Adipose tissue (tissue), 3 donors: Measurements from ENCODE around the gene FOXJ3. TPM values are rescaled to one million over a fixed set of nuclear protein-coding genes. Genes with fewer than 3 reads are reported as not detected.

Experiments
- H3K27ac ChIP-seq: one replicate; pipeline ENCODE4 v1.5.1; 2013; ENCODE audit warnings: low read depth, low read length
- WGBS, 3 donors: extraction: QIAGEN DNeasy Blood & Tissue Kit; methylation state at CpG; one replicate each; pipeline ENCODE4 v1.1.7; 2013; 5-methylcytosine and 5-hydroxymethylcytosine counted together
- polyA plus RNA-seq, 3 donors: library from polyadenylated mRNA; stranded (reverse); fragments of 200-250 nt; gene quantifications; one replicate each; pipeline ENCODE4 v1.2.3, GENCODE V29; 2013
- donor health status: healthy with polysubstance abuse.
- donor health status: Bipolar disorder and iron deficiency.
- donor health status: healthy.

The FOXJ3 gene
- polyA plus RNA-seq, 3 donors: 8.4 to 17.5 (median 13.0) TPM

GRCh38 chr1:42144711-42145388 is 190.2 kb downstream of the FOXJ3 start:
- no peak overlapping the region for H3K27ac ChIP-seq
- WGBS, 3 donors: 74 to 79% (median 78%) methylated on average over 12 of the region's 12 CpGs

GRCh38 chr1:42143896-42144710 is 190.9 kb downstream of the FOXJ3 start:
- WGBS, 3 donors: 52 to 56% (median 53%) methylated on average over 13 of the region's 13 CpGs
- no peak overlapping the region for H3K27ac ChIP-seq

GRCh38 chr1:42142894-42143675 is 191.9 kb downstream of the FOXJ3 start:
- WGBS, 3 donors: 41 to 44% (median 43%) methylated on average over 4 of the region's 4 CpGs
- H3K27ac ChIP-seq: no peak overlapping the region

- 70 to 83% (median 71%) methylated on average over 5 of the region's 5 CpGs for WGBS, 3 donors
- H3K27ac ChIP-seq: no peak overlapping the region
These were observed 193.1 kb downstream of the FOXJ3 start for GRCh38 chr1:42141978-42142377.

GRCh38 chr1:42140191-42140590 is 194.8 kb downstream of the FOXJ3 start:
- 88 to 98% (median 92%) methylated on average over 2 of the region's 2 CpGs for WGBS, 3 donors
- H3K27ac ChIP-seq: no peak overlapping the region

- WGBS, 3 donors: 90 to 95% (median 95%) methylated on average over 3 of the region's 3 CpGs
These were observed 195.6 kb downstream of the FOXJ3 start for GRCh38 chr1:42139444-42139843.

GRCh38 chr1:42138586-42138985 is 196.4 kb downstream of the FOXJ3 start:
- 89 to 96% (median 94%) methylated on average over 4 of the region's 4 CpGs for WGBS, 3 donors
- no peak overlapping the region for H3K27ac ChIP-seq

More at GRCh38 chr1:42139444-42139843, 195.6 kb downstream of the FOXJ3 start:
- no peak overlapping the region for H3K27ac ChIP-seq

- H3K27ac ChIP-seq: no peak overlapping the region
- WGBS, 3 donors: 76 to 82% (median 80%) methylated on average over 10 of the region's 10 CpGs
These were observed 197.3 kb downstream of the FOXJ3 start for GRCh38 chr1:42137766-42138165.

GRCh38 chr1:42136466-42136865 is 198.6 kb downstream of the FOXJ3 start:
- no peak overlapping the region for H3K27ac ChIP-seq

GRCh38 chr1:42135426-42135825 is 199.6 kb downstream of the FOXJ3 start:
- no peak overlapping the region for H3K27ac ChIP-seq
- 35 to 49% (median 40%) methylated on average over 3 of the region's 3 CpGs for WGBS, 3 donors

GRCh38 chr1:42133809-42134526 is 201.1 kb downstream of the FOXJ3 start:
- H3K27ac ChIP-seq: no peak overlapping the region
- WGBS, 3 donors: 80 to 89% (median 83%) methylated on average over 10 of the region's 10 CpGs

- no peak overlapping the region for H3K27ac ChIP-seq
- 82 to 93% (median 87%) methylated on average over 5 of the region's 5 CpGs for WGBS, 3 donors
These were observed 201.6 kb downstream of the FOXJ3 start for GRCh38 chr1:42133390-42133789.

- H3K27ac ChIP-seq: no peak overlapping the region
- WGBS, 3 donors: 80 to 82% (median 81%) methylated on average over 5 of the region's 5 CpGs
These were observed 204.9 kb downstream of the FOXJ3 start for GRCh38 chr1:42130061-42130660.

GRCh38 chr1:42128964-42129363 is 206.1 kb downstream of the FOXJ3 start:
- no peak overlapping the region for H3K27ac ChIP-seq
- WGBS, 3 donors: 75 to 84% (median 82%) methylated on average over 3 of the region's 3 CpGs

- no peak overlapping the region for H3K27ac ChIP-seq
- 47 to 77% (median 65%) methylated on average over 2 of the region's 2 CpGs for WGBS, 3 donors
These were observed 206.5 kb downstream of the FOXJ3 start for GRCh38 chr1:42128499-42128898.

GRCh38 chr1:42127767-42128166 is 207.3 kb downstream of the FOXJ3 start:
- no peak overlapping the region for H3K27ac ChIP-seq
- 86 to 91% (median 90%) methylated on average over 6 of the region's 6 CpGs for WGBS, 3 donors
